SK-N-SH (cell line): ENCODE data around the gene MUC5AC.

Experiments used
- CTCF ChIP-seq: fragments of 200-600 bp; sonication (generic); IDR thresholded peaks from 2 replicates; pipeline ENCODE4 v1.6.1; 2017; ENCODE audit warnings: antibody characterized with exemption, mild to moderate bottlenecking, moderate library complexity
- EP300 ChIP-seq, 2 experiments: IDR thresholded peaks; 2 replicates each; pipeline versions ENCODE4 v1.4.0 to v1.6.1; 2012; ENCODE audit warnings: borderline replicate concordance in 1 of 2, low read depth in 1 of 2, low read length in 1 of 2
- GABPA ChIP-seq: IDR thresholded peaks from 2 replicates; pipeline ENCODE4 v1.4.0; 2012; ENCODE audit warnings: low read depth, mild to moderate bottlenecking
- JUND ChIP-seq: IDR thresholded peaks from 2 replicates; pipeline ENCODE4 v1.4.0; 2012
- MXI1 ChIP-seq: IDR thresholded peaks from 2 replicates; pipeline ENCODE4 v1.6.1; 2012; ENCODE audit warnings: mild to moderate bottlenecking, low read depth, low read length, improper control_type of control experiment
- SMC3 ChIP-seq: IDR thresholded peaks from 2 replicates; pipeline ENCODE4 v1.6.1; 2012; ENCODE audit warnings: low read depth, low read length, improper control_type of control experiment
- TAF1 ChIP-seq: IDR thresholded peaks from 2 replicates; pipeline ENCODE4 v1.6.1; 2012; ENCODE audit warnings: low read depth, mild to moderate bottlenecking, low read length, moderate library complexity, borderline replicate concordance
- TEAD4 ChIP-seq: IDR thresholded peaks from 2 replicates; pipeline ENCODE4 v1.4.0; 2012; ENCODE audit warnings: mild to moderate bottlenecking, borderline replicate concordance; ENCODE audit not compliant: insufficient read depth
- TF ChIP-seq, protein P1 (sequence below): IDR thresholded peaks from 2 replicates; pipeline ENCODE4 v1.4.0; 2012; ENCODE audit warnings: low read depth

DNA sequence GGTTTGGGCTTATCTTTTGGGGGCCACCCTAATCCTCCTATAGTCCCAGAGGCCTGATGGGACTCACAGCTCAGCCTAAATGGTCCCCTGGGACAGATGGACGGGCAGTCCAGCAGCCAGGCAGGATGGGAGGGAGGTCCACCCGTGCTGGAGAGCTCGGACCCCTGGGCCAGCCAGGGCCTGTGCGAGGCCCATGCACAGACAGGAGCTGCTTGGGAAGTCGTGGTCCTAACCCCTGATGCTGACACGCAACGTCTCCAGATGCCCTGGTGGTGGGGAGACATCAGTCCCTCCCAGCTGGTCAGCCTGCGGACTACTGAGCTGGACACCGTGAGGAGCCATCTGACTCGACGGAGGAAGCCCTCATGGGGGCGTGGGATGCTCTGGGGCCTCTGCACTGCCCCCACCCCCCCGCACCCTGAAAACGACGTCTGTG lies 31.2 kb upstream of the MUC5AC start:
- no peak for TF ChIP-seq GABPA
- TF ChIP-seq SMC3: no peak
- TF ChIP-seq, protein P1, sequence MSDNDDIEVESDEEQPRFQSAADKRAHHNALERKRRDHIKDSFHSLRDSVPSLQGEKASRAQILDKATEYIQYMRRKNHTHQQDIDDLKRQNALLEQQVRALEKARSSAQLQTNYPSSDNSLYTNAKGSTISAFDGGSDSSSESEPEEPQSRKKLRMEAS: no peak
- no peak for TF ChIP-seq TEAD4
- no peak for TF ChIP-seq CTCF
- TF ChIP-seq EP300 (IDR thresholded peaks at IDR 0.05; ENCODE audit: borderline replicate concordance in 1 of 2, low read depth in 1 of 2, low read length in 1 of 2): no peak
- no peak for TF ChIP-seq JUND
- no peak for TF ChIP-seq MXI1
- TF ChIP-seq TAF1: no peak
